Measurements from ENCODE around the gene HSF2. TPM values are rescaled to one million over a fixed set of nuclear protein-coding genes. Genes with fewer than 3 reads are reported as not detected.

Gene HSF2
- total RNA-seq, 2 experiments from 2014 or later, result 41.8 to 47.6 TPM

- Mint-ChIP-seq H3K27me3 (peaks cover 11% of the 10 kb centered on the region), H3K4me1 (ENCODE audit: low read depth) (no peaks in the 10 kb centered on the region), H3K36me3 (ENCODE audit: low read depth) (no peaks in the 10 kb centered on the region), H3K9me3 (no peaks in the 10 kb centered on the region), H3K4me3 (no peak overlapping the region), H3K27ac (no peak overlapping the region)
- intact Hi-C loops (cut with DNase I, micrococcal nuclease), result no loop called here
- Histone ChIP-seq H3K27me3 (ENCODE audit: control insufficient read depth in 1 of 2, insufficient read depth in 2 of 2, low read length in 2 of 2) (no peaks in the 10 kb centered on the region), H3K36me3 (ENCODE audit: insufficient read depth, low read length) (no peaks in the 10 kb centered on the region), H3K27ac (ENCODE audit: low read depth in 1 of 2, low read length in 2 of 2) (no peak overlapping the region), H3K4me3 (ENCODE audit: low read length) (no peak overlapping the region), H3K4me1 (ENCODE audit: insufficient read depth, low read length) (no peaks in the 10 kb centered on the region), H3K9me3 (ENCODE audit: control insufficient read depth in 1 of 2, insufficient read depth in 1 of 2, low read length in 2 of 2) (no peaks in the 10 kb centered on the region)
- DNase-seq, result no peak
- ATAC-seq (ENCODE audit: poor library complexity), result no peak
- no peak for TF ChIP-seq CTCF (IDR thresholded peaks at IDR 0.05)
- ChIA-PET CTCF (no interaction called here), POLR2A (no interaction called here)
Observed at GRCh38 chr6:122374307-122374706, 25.1 kb upstream of the HSF2 start.

- Mint-ChIP-seq H3K4me1 (ENCODE audit: low read depth) (no peaks in the 10 kb centered on the region), H3K36me3 (ENCODE audit: low read depth) (no peaks in the 10 kb centered on the region), H3K4me3 (peak overlapping the region; percentile 8), H3K27ac (no peak overlapping the region), H3K9me3 (no peaks in the 10 kb centered on the region), H3K27me3 (peaks cover 7% of the 10 kb centered on the region)
- ChIA-PET CTCF (no interaction called here), POLR2A (no interaction called here)
- no peak for TF ChIP-seq CTCF (IDR thresholded peaks at IDR 0.05)
- Histone ChIP-seq H3K27me3 (ENCODE audit: control insufficient read depth in 1 of 2, insufficient read depth in 2 of 2, low read length in 2 of 2) (no peaks in the 10 kb centered on the region), H3K4me3 (ENCODE audit: low read length) (peak overlapping the region; percentile 16), H3K9me3 (ENCODE audit: control insufficient read depth in 1 of 2, insufficient read depth in 1 of 2, low read length in 2 of 2) (no peaks in the 10 kb centered on the region), H3K4me1 (ENCODE audit: insufficient read depth, low read length) (no peaks in the 10 kb centered on the region), H3K36me3 (ENCODE audit: insufficient read depth, low read length) (no peaks in the 10 kb centered on the region), H3K27ac (ENCODE audit: low read depth in 1 of 2, low read length in 2 of 2) (no peak overlapping the region)
- intact Hi-C loops (cut with DNase I, micrococcal nuclease), result no loop called here
- DNase-seq, result no peak
- ATAC-seq (ENCODE audit: poor library complexity), result no peak
Observed at GRCh38 chr6:122376246-122376645, 23.2 kb upstream of the HSF2 start.

- Histone ChIP-seq H3K36me3 (ENCODE audit: insufficient read depth, low read length) (no peaks in the 10 kb centered on the region), H3K27ac (ENCODE audit: low read depth in 1 of 2, low read length in 2 of 2) (no peak overlapping the region), H3K4me1 (ENCODE audit: insufficient read depth, low read length) (no peaks in the 10 kb centered on the region), H3K27me3 (ENCODE audit: control insufficient read depth in 1 of 2, insufficient read depth in 2 of 2, low read length in 2 of 2) (no peaks in the 10 kb centered on the region), H3K4me3 (ENCODE audit: low read length) (no peak overlapping the region), H3K9me3 (ENCODE audit: control insufficient read depth in 1 of 2, insufficient read depth in 1 of 2, low read length in 2 of 2) (no peaks in the 10 kb centered on the region)
- Mint-ChIP-seq H3K4me3 (no peak overlapping the region), H3K4me1 (ENCODE audit: low read depth) (peaks cover 8% of the 10 kb centered on the region), H3K36me3 (ENCODE audit: low read depth) (no peaks in the 10 kb centered on the region), H3K27me3 (peaks cover 13% of the 10 kb centered on the region), H3K27ac (no peak overlapping the region), H3K9me3 (no peaks in the 10 kb centered on the region)
- ATAC-seq (ENCODE audit: poor library complexity) (peak; percentile 100), DNase-seq (peak; percentile 38 to 85 (median 48))
- intact Hi-C loops (cut with DNase I, micrococcal nuclease), result loop anchor here (1.0 to 10.0 kb wide), 4 partner anchors 91 to 453 kb away; partner anchors contain the start of gene SERINC1 (in 1 of the 2)
- peak; percentile 88 for TF ChIP-seq CTCF (IDR thresholded peaks at IDR 0.05)
- POLR2A ChIA-PET, result interaction anchor here (1.5 kb wide), 1 partner anchor 149 kb away, joined by 6 read pairs; no protein-coding TSS in a partner anchor
- CTCF ChIA-PET, result interaction anchor here (0.8 to 4.7 kb wide), 15 partner anchors 8 to 149 kb away, joined by 3 to 39 read pairs (median 4); no protein-coding TSS in a partner anchor
Observed at GRCh38 chr6:122381494-122382265, 17.8 kb upstream of the HSF2 start.
